Measurements from ENCODE around the gene WDFY4. TPM values are rescaled to one million over a fixed set of nuclear protein-coding genes. Genes with fewer than 3 reads are reported as not detected.

WDFY4 gene
- total and polyA plus RNA-seq, 2 experiments from 2014 or later, result 0.14 TPM; not detected in 1

GRCh38 chr10:48785796-48786195 is 101.1 kb downstream of the WDFY4 start:
- no peaks in the 10 kb centered on the region for H3K79me2 ChIP-seq (replicated peaks; ENCODE audit: insufficient read depth)
- Mint-ChIP-seq H3K27me3 (ENCODE audit: insufficient read depth, low read depth, poor library complexity) (peaks cover 4% of the 10 kb centered on the region), H3K4me3 (no peak overlapping the region), H3K36me3 (ENCODE audit: low read depth) (no peaks in the 10 kb centered on the region), H3K9me3 (no peaks in the 10 kb centered on the region; the same call in 2 of the 3 replicates), H3K4me1 (no peaks in the 10 kb centered on the region), H3K27ac (no peak overlapping the region)
- no peak overlapping the region for H3K4me2 ChIP-seq
- no peaks in the 10 kb centered on the region for H3K27me3 ChIP-seq (ENCODE audit: insufficient read depth)
- no peak overlapping the region for H3K27ac ChIP-seq (ENCODE audit: low read depth)
- no peaks in the 10 kb centered on the region for H4K20me1 ChIP-seq (replicated peaks; ENCODE audit: insufficient read depth)
- TF ChIP-seq ETS1 (IDR thresholded peaks at IDR 0.05), result no peak
- TF ChIP-seq REST (IDR thresholded peaks at IDR 0.05; ENCODE audit: unreplicated experiment), result no peak
- TF ChIP-seq EZH2 (IDR thresholded peaks at IDR 0.05; ENCODE audit: low read depth, unreplicated experiment), result no peak
- TF ChIP-seq ZNF331 (CRISPR knock-in tag; IDR thresholded peaks at IDR 0.05; ENCODE audit: low read depth), result no peak
- no peak for TF ChIP-seq CREB1 (CRISPR knock-in tag; IDR thresholded peaks at IDR 0.05; ENCODE audit: low read depth)
- no peak for TF ChIP-seq POLR2AphosphoS5 (IDR thresholded peaks at IDR 0.05; ENCODE audit: low read depth)
- TF ChIP-seq CTCF (conservative IDR thresholded peaks at IDR 0.05; ENCODE audit: low read depth in 2 of 2), result no peak
- no peak for TF ChIP-seq STAT1 (IDR thresholded peaks at IDR 0.05; ENCODE audit: unreplicated experiment)
- TF ChIP-seq NANOG (IDR thresholded peaks at IDR 0.05; ENCODE audit: borderline replicate concordance), result no peak
- TF ChIP-seq JUNB (IDR thresholded peaks at IDR 0.05; ENCODE audit: unreplicated experiment), result no peak
- TF ChIP-seq ZNF462 (CRISPR knock-in tag; IDR thresholded peaks at IDR 0.05), result no peak
- H3K4me3 ChIP-seq, result no peak overlapping the region
- DNase-seq (ENCODE audit: low spot score) (no peak), ATAC-seq (no peak)
- H2AFZ ChIP-seq, result no peak overlapping the region
- H3K4me1 ChIP-seq (ENCODE audit: insufficient read depth), result no peaks in the 10 kb centered on the region
- no peaks in the 10 kb centered on the region for H3F3A ChIP-seq (replicated peaks; ENCODE audit: low read depth)
- no peaks in the 10 kb centered on the region; the same call in 1 of the 2 replicates for H3K9me2 ChIP-seq (ENCODE audit: insufficient read depth)
- H3K36me3 ChIP-seq (ENCODE audit: insufficient read depth), result no peaks in the 10 kb centered on the region
